ENCODE measurements around the gene AEBP2.

The AEBP2 gene

GRCh38 chr12:19510461-19510860 lies 71.2 kb downstream of the AEBP2 start:
- no peak overlapping the region for H3K4me3 ChIP-seq (ENCODE audit: low read depth, low read length)
- TF ChIP-seq CTCF (IDR thresholded peaks at IDR 0.05; ENCODE audit: low read depth, low read length), result no peak

- no peak overlapping the region for H3K4me3 ChIP-seq (ENCODE audit: low read depth, low read length)
- no peak for TF ChIP-seq CTCF (IDR thresholded peaks at IDR 0.05; ENCODE audit: low read depth, low read length)
These were observed 75.9 kb downstream of the AEBP2 start for GRCh38 chr12:19515179-19515578.

GRCh38 chr12:19517583-19517982 lies 78.3 kb downstream of the AEBP2 start:
- TF ChIP-seq CTCF (IDR thresholded peaks at IDR 0.05; ENCODE audit: low read depth, low read length), result no peak
- no peak overlapping the region for H3K4me3 ChIP-seq (ENCODE audit: low read depth, low read length)

GRCh38 chr12:19518209-19518608 lies 78.9 kb downstream of the AEBP2 start:
- TF ChIP-seq CTCF (IDR thresholded peaks at IDR 0.05; ENCODE audit: low read depth, low read length), result no peak
- H3K4me3 ChIP-seq (ENCODE audit: low read depth, low read length), result no peak overlapping the region

- no peak overlapping the region for H3K4me3 ChIP-seq (ENCODE audit: low read depth, low read length)
- TF ChIP-seq CTCF (IDR thresholded peaks at IDR 0.05; ENCODE audit: low read depth, low read length), result no peak
These were observed 81.5 kb downstream of the AEBP2 start for GRCh38 chr12:19520646-19521415.

GRCh38 chr12:19525274-19525673 lies 86.0 kb downstream of the AEBP2 start:
- no peak overlapping the region for H3K4me3 ChIP-seq (ENCODE audit: low read depth, low read length)
- no peak for TF ChIP-seq CTCF (IDR thresholded peaks at IDR 0.05; ENCODE audit: low read depth, low read length)

- H3K4me3 ChIP-seq (ENCODE audit: low read depth, low read length), result no peak overlapping the region
- no peak for TF ChIP-seq CTCF (IDR thresholded peaks at IDR 0.05; ENCODE audit: low read depth, low read length)
These were observed 88.6 kb downstream of the AEBP2 start for GRCh38 chr12:19527866-19528265.
